K562 (cell line): ENCODE measurements around the gene POU2AF2. TPM values are rescaled to one million over a fixed set of nuclear protein-coding genes. Genes with fewer than 3 reads are reported as not detected.

Experiments
- ATAC-seq: fragments of 200-7000 bp; cut with Tn5 transposase; 3 replicates; pipeline ENCODE4 v1.9.1; 2020; ENCODE audit warnings: moderate library complexity
- BruUV-seq: library from RNA; stranded (reverse); fragments of 400-500 nt; replicated peaks from 2 replicates; lab custom pipeline; 2021; lab: Mats Ljungman, UMichigan
- CTCF ChIA-PET: fragments of 300-600 bp; formaldehyde crosslinking; extraction: SDS; loops from one replicate; lab custom pipeline; 2021; ENCODE audit warnings: low intra/inter-chr PET ratio; lab: Yijun Ruan, JAX
- POLR2A ChIA-PET: fragments of 300-600, 350-650 bp; sonication (Branson Sonifier 250); formaldehyde crosslinking; extraction: SDS; loops from one replicate; lab custom pipeline; 2021; ENCODE audit warnings: antibody characterized with exemption, inconsistent platforms; lab: Yijun Ruan, JAX
- DNase-seq, 4 experiments: peaks; one replicate each; pipeline versions ENCODE4 v3.0.0 to v3.0.0-alpha.2; 2011 to 2018; ENCODE audit warnings: low spot score in 3 of 4, mixed read lengths in 3 of 4; ENCODE audit errors: extremely low read depth in 1 of 4
- FAIRE-seq: peaks from 2 replicates; lab custom pipeline; 2011; peaks lifted over from hg19 to GRCh38; lab: Jason Lieb, UNC
- H2AFZ ChIP-seq: 2 replicates; pipeline ENCODE4 v1.6.0; 2011; ENCODE audit warnings: low read depth, low read length, control low read depth, inconsistent platforms
- H3K27ac ChIP-seq: fragments of 200-600 bp; 3 replicates; pipeline ENCODE4 v1.8.0; 2011; ENCODE audit warnings: low read depth, mild to moderate bottlenecking, control low read depth, inconsistent platforms, low read length, moderate library complexity, mixed read lengths; ENCODE audit errors: extremely low read depth
- H3K27me3 ChIP-seq, 2 experiments: fragments of 300-600 bp in 1 of 2; 2 replicates in 1 of 2; 3 replicates in 1 of 2; pipeline versions ENCODE4 v1.6.0 to v1.8.0; 2011; ENCODE audit warnings: inconsistent platforms in 2 of 2, low read length in 2 of 2, mild to moderate bottlenecking in 1 of 2, mixed read lengths in 1 of 2, moderate library complexity in 1 of 2; ENCODE audit not compliant: control insufficient read depth in 2 of 2, insufficient read depth in 2 of 2
- H3K36me3 ChIP-seq: fragments of 300-600 bp; 3 replicates; pipeline ENCODE4 v1.8.0; 2011; ENCODE audit warnings: mild to moderate bottlenecking, low read length, inconsistent platforms; ENCODE audit not compliant: control insufficient read depth, insufficient read depth
- H3K4me1 ChIP-seq, 2 experiments: fragments of 200-600 bp in 1 of 2; replicated peaks in 1 of 2; 2 replicates in 1 of 2; 3 replicates in 1 of 2; pipeline versions ENCODE4 v1.5.1 to v1.8.0; 2011; ENCODE audit warnings: inconsistent platforms in 2 of 2, low read length in 2 of 2, mild to moderate bottlenecking in 1 of 2, mixed read lengths in 1 of 2, moderate library complexity in 1 of 2; ENCODE audit not compliant: control insufficient read depth in 2 of 2, insufficient read depth in 2 of 2
- H3K4me2 ChIP-seq: 2 replicates; pipeline ENCODE4 v1.6.1; 2011; ENCODE audit warnings: low read length, control low read depth, inconsistent platforms, mixed read lengths; ENCODE audit not compliant: insufficient read depth
- H3K4me3 ChIP-seq: fragments of 200-600 bp; sonication (generic), shearing (Covaris generic); 2 replicates; pipeline ENCODE4 v1.5.1; 2016; ENCODE audit warnings: control low read depth, inconsistent platforms
- H3K79me2 ChIP-seq: fragments of 200-600 bp; 3 replicates; pipeline ENCODE4 v1.8.0; 2011; ENCODE audit warnings: low read length, inconsistent platforms; ENCODE audit not compliant: control insufficient read depth, insufficient read depth
- H3K9ac ChIP-seq, 2 experiments: 2 replicates each; pipeline versions ENCODE4 v1.6.0 to v1.6.1; 2011; ENCODE audit warnings: low read depth in 2 of 2, low read length in 2 of 2, control low read depth in 1 of 2, inconsistent platforms in 1 of 2, mild to moderate bottlenecking in 1 of 2, mixed read lengths in 1 of 2; ENCODE audit not compliant: insufficient read depth in 1 of 2
- H3K9me1 ChIP-seq: one replicate; pipeline ENCODE4 v1.6.0; 2011; ENCODE audit warnings: inconsistent platforms, mild to moderate bottlenecking, low read length, moderate library complexity; ENCODE audit not compliant: control insufficient read depth, insufficient read depth
- H3K9me3 ChIP-seq: replicated peaks from 2 replicates; pipeline ENCODE4 v1.5.1; 2011; ENCODE audit warnings: low read depth, low read length, inconsistent platforms; ENCODE audit not compliant: control insufficient read depth, insufficient read depth
- H4K20me1 ChIP-seq: replicated peaks from 2 replicates; pipeline ENCODE4 v1.6.1; 2011; ENCODE audit warnings: low read length, inconsistent platforms, mixed read lengths; ENCODE audit not compliant: control insufficient read depth, insufficient read depth
- SRSF9 ChIP-seq: fragments of 200-400 bp; formaldehyde crosslinking; IDR thresholded peaks from 2 replicates; pipeline ENCODE4 v1.6.1; 2017; ENCODE audit warnings: low read depth, low read length, borderline replicate concordance
- TFAM ChIP-seq: fragments of 250-450 bp; sonication (Bioruptor Pico); conservative IDR thresholded peaks from 2 replicates; pipeline ENCODE4 v1.5.0; 2021; ENCODE audit warnings: mild to moderate bottlenecking, moderate library complexity
- THAP7 ChIP-seq: fragments of 250-450 bp; sonication (Bioruptor Pico); IDR thresholded peaks from 2 replicates; pipeline ENCODE4 v1.5.0; 2021
- TRIM28 ChIP-seq: fragments of 450-650 bp; IDR thresholded peaks from 2 replicates; pipeline ENCODE4 v1.6.1; 2017
- ZBTB43 ChIP-seq: sonication (generic); formaldehyde crosslinking; IDR thresholded peaks from 2 replicates; pipeline ENCODE4 v1.8.0; 2023; ENCODE audit warnings: mild to moderate bottlenecking, missing genetic modification reagents
- ZFP30 ChIP-seq: fragments of 250-450 bp; sonication (Bioruptor Pico); IDR thresholded peaks from 2 replicates; pipeline ENCODE4 v1.8.0; 2022; ENCODE audit warnings: moderate library complexity, mild to moderate bottlenecking, inconsistent platforms, borderline replicate concordance
- ZKSCAN1 ChIP-seq: fragments of 150-350 bp; IDR thresholded peaks from 2 replicates; pipeline ENCODE4 v1.6.1; 2016; ENCODE audit warnings: low read depth, low read length
- ZNF140 ChIP-seq: fragments of 250-450 bp; sonication (Bioruptor Pico); IDR thresholded peaks from 2 replicates; pipeline ENCODE4 v1.8.0; 2021; ENCODE audit warnings: moderate library complexity, mild to moderate bottlenecking, inconsistent platforms
- ZNF217 ChIP-seq: sonication (generic); formaldehyde crosslinking; IDR thresholded peaks from 2 replicates; pipeline ENCODE4 v1.8.0; 2022; ENCODE audit warnings: mild to moderate bottlenecking, missing genetic modification reagents
- ZNF23 ChIP-seq: fragments of 250-450 bp; sonication (Bioruptor Pico); IDR thresholded peaks from 2 replicates; pipeline ENCODE4 v1.4.0; 2020; ENCODE audit warnings: mild to moderate bottlenecking
- ZNF24 ChIP-seq: fragments of 450-650 bp; IDR thresholded peaks from 2 replicates; pipeline ENCODE4 v1.6.1; 2016
- ZNF583 ChIP-seq: fragments of 250-450 bp; sonication (Bioruptor Pico); IDR thresholded peaks from 2 replicates; pipeline ENCODE4 v1.4.0; 2020
- ZNF79 ChIP-seq: fragments of 250-450 bp; sonication (Bioruptor Pico); IDR thresholded peaks from 2 replicates; pipeline ENCODE4 v1.4.0; 2020; ENCODE audit warnings: low read depth, mild to moderate bottlenecking, moderate library complexity
- WGBS: fragments of 100-300 bp; shearing (Covaris generic); methylation state at CpG from one replicate; pipeline ENCODE4 v1.1.6; 2016; ENCODE audit warnings: low coverage, mixed read lengths; ENCODE audit not compliant: insufficient coverage; ENCODE audit errors: missing lambda C conversion rate; 5-methylcytosine and 5-hydroxymethylcytosine counted together
- in situ Hi-C: fragments of 300-500 bp; cut with MboI; formaldehyde crosslinking; loops from 4 replicates; pipeline ENCODE4 v1.15.0; 2018; ENCODE audit warnings: inconsistent platforms, mixed read lengths
- intact Hi-C: fragments of 100-400 bp; cut with micrococcal nuclease; formaldehyde crosslinking; loops from 2 replicates; pipeline ENCODE4 v1.14.2; 2022
- polyA plus RNA-seq, 8 experiments: library from polyadenylated mRNA; depleted of rRNA in 4 of 8; stranded (reverse) in 5 of 8; unstranded in 3 of 8; fragments of >200 nt; fragmentation: Nextera tagmentation in 2 of 8; fragmentation: Illumina TruSeq in 1 of 8; extraction: Ambion mirVana in 2 of 8; extraction: Trizol in 1 of 8; gene quantifications; 2 replicates each; pipeline versions ENCODE4 v1.2.1 to v1.2.3, GENCODE V29; 2011 to 2014; ENCODE audit warnings: inconsistent platforms in 1 of 8, missing spikeins in 1 of 8
- total RNA-seq, 7 experiments: library from RNA; depleted of rRNA in 6 of 7; stranded (reverse); fragments of >200 nt in 6 of 7; fragmentation: Illumina TruSeq in 2 of 7; extraction: Trizol in 2 of 7; gene quantifications; 2 replicates each; pipeline versions ENCODE4 v1.2.1 to v1.2.3, GENCODE V29; 2011 to 2021; ENCODE audit warnings: low replicate concordance in 1 of 7

The POU2AF2 gene
- total and polyA plus RNA-seq, 9 of the 15 experiments (the other 6 are each of a cell fraction or from before 2014, with no cell fraction given), result not detected

GRCh38 chr11:111299101-111300026, 53.8 kb downstream of the POU2AF2 start:
- no TSS peak for BruUV-seq
- Histone ChIP-seq H2AFZ (no peak overlapping the region), H3K9me1 (no peaks in the 10 kb centered on the region), H3K4me1 (peaks cover 0 to 9% of the 10 kb centered on the region in 2 experiments; a peak in 1 of 5 replicates), H3K27me3 (peaks cover 2 to 28% of the 10 kb centered on the region in 2 experiments; a peak in 3 of 5 replicates), H3K79me2 (no peaks in the 10 kb centered on the region), H3K36me3 (no peaks in the 10 kb centered on the region), H3K4me3 (no peak overlapping the region), H3K4me2 (no peak overlapping the region), H3K9ac (no peak overlapping the region; a peak in 1 of 4 replicates), H4K20me1 (peaks cover 3% of the 10 kb centered on the region; the same call in 1 of the 2 replicates), H3K27ac (no peak overlapping the region), H3K9me3 (no peaks in the 10 kb centered on the region)
- CTCF ChIA-PET, result no interaction called here
- 12% methylated on average over 49 of the region's 77 CpGs for WGBS
- no peak for TF ChIP-seq ZNF217 (CRISPR knock-in tag)
- no peak for TF ChIP-seq ZFP30 (CRISPR knock-in tag)
- no peak for TF ChIP-seq ZNF23 (CRISPR knock-in tag)
- TF ChIP-seq ZKSCAN1, result no peak
- TF ChIP-seq ZNF24, result no peak
- TF ChIP-seq ZNF140, result no peak
- TF ChIP-seq ZBTB43 (CRISPR knock-in tag), result no peak
- TF ChIP-seq TRIM28, result no peak
- no peak for TF ChIP-seq SRSF9
- no peak for TF ChIP-seq ZNF583
- TF ChIP-seq THAP7 (CRISPR knock-in tag), result no peak
- no peak for TF ChIP-seq TFAM (CRISPR knock-in tag)
- TF ChIP-seq ZNF79 (CRISPR knock-in tag), result no peak
- no peak for DNase-seq
- intact Hi-C loops (no loop called here), in situ Hi-C loops (no loop called here)
- FAIRE-seq, result no peak
- ATAC-seq, result peak; percentile 54
- POLR2A ChIA-PET, result no interaction called here
